Measurements from ENCODE around the gene MCC.
"Not testable (repeated sequence)": the region's sequence is repeated elsewhere in the genome, so short reads cannot be mapped to it uniquely, and the experiment has no call there.

MCC gene

DNA sequence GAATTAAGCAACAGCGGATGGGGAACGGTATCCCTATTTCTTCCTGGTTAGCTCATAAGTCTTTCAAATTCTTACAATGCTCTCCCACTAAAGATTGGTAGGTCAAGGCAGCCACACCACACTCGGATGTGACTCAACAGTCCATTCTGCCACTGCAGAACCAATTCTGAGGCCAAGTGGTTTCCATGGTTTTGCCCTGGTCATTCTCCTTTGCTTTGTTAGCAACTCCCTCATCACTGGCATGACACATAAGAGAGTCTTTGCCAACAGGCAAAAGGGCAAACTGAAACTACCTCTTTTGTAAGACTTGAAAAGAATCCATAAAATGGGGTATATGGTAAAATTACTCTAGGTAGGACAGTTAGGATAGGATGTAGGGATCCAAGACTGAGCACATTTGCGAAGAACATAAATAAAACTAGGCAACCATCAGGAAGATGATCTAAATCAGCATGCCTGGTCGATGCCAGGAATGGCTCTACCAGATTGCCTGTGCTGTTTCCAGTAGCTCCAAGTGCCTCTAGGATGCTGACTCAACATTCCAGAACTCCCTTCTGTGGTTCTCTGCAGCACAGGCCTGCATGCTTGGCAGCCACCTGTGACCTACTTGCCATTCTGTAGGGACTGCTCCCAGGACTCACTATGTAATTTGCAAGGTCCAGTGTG, 406.2 kb downstream of the MCC start:
- no peak for DNase-seq

DNA sequence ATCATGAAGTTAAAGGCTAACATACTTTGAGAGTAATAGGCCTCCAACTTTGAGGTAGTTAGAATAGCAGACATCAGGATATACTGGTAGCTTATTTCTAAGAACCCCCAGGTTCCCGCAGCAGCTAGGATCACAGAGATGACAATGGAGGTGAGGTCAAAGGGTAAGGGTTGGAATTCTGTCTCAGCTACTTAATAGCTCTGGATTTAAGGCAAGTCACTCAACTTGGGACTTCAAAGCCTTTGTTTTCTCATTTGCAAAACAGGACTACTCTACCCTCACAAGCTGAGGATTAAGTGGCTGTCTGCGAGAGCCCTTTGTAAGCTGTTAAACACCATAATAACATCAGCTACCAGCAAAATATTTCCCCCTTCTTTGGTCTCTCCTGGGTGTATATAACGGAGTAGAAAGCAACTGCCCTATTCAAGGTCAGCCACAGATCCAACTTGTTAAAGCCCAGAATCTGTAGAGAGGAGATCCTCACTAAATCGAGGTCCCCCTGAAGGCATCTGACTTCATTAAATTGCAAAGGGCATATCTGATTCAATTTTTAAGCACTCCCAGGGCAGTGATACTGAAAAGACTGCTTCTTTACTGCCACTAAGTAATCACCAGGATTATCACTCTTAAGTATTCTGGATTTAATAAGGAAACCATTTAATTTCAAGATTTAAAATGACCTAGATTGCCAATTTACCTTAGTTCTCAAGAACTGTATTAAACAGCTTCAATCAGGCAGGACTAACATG, 407.0 kb downstream of the MCC start:
- DNase-seq, result no peak
- ATAC-seq, result no peak

More for the DNA sequence above, 406.2 kb downstream of the MCC start:
- ATAC-seq, result no peak

DNA sequence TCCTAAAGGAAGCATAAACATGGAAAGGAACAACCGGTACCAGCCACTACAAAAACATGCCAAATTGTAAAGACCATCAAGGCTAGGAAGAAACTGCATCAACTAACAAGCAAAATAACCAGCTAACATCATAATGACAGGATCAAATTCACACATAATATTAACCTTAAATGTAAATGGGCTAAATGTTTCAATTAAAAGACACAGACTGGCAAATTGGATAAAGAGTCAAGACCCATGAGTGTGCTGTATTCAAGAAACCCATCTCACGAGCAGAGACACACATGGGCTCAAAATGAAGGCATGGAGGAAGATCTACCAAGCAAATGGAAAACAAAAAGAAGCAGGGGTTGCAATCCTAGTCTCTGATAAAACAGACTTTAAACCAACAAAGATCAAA, 411.6 kb downstream of the MCC start:
- ATAC-seq, DNase-seq: not testable (repeated sequence)

DNA sequence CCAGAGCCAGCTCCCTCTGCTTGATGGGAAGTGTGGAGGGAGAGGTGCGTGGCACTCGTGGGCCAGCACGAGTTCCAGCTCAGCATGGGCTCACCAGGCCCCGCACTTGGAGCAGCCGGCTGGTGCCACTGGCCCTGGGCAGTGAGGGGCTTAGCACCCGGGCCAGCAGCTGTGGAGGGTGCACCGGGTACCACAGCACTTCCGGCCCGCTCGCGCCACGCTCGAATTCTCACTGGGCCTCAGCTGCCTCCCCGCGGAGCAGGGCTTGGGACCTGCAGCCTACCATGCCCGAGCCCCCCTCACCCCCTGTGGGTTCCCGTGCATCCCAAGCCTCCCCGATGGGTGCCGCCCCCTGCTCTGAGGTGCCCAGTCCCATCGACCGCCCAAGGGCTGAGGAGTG, 413.2 kb downstream of the MCC start:
- DNase-seq (no peak), ATAC-seq (no peak)

DNA sequence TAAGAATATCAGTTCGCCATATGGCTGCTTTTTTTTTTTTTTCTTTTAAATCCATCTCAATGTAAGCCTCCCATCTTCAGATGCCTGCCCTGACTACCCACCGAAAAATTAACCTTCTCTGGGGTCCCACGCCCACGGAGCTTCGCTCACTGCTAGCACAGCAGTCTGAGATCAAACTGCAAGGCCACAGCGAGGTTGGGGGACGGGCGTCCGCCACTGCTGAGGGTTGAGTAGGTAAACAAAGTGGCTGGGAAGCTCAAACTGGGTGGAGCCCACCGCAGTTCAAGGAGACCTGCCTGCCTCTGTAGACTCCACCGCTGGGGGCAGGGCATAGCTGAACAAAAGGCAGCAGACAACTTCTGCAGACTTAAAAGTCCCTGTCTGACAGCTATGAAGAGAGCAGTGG, 414.6 kb downstream of the MCC start:
- DNase-seq, result peak; percentile 20

DNA sequence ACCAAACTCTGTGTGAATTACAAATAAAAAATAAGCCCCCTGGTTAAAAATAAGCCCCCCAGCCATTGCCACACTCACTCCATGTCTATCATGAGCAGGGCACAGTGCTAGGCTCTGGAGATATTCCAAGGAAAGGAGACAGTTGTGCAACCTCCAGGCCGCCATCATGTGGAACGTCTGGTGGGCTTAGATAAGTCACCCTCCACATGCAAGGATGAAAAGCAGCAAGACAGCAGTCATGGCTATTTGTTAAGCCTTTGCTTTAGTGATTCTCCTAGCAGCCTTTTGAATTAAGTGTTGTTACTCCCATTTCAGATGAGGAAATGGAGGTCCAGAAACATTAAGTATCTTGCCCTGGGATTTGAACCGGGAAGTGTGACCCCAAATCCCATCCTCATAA, 416.9 kb downstream of the MCC start:
- ATAC-seq, result no peak

More for the DNA sequence above, 414.6 kb downstream of the MCC start:
- not testable (repeated sequence) for ATAC-seq

DNA sequence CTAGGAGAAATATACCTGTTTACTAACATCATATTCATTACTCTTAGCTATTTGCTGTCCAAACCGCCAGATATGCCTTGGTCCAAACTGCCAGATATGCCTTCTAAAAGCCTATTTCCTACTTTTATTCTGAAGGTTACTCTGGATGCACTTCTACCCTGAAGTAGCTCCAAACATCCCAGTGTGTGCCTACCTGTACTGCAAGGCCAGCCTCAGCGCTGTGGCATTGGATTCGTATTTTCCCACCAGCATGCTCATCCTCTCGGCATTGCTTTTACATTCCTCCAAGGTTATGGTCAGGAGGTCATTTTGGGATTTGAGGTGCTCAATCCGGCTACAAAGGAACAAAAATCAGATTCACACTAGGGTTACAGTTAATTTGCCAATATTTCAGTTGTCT, 417.4 kb downstream of the MCC start:
- ATAC-seq, result no peak
- DNase-seq, result no peak

More for the DNA sequence above, 416.9 kb downstream of the MCC start:
- no peak for DNase-seq

DNA sequence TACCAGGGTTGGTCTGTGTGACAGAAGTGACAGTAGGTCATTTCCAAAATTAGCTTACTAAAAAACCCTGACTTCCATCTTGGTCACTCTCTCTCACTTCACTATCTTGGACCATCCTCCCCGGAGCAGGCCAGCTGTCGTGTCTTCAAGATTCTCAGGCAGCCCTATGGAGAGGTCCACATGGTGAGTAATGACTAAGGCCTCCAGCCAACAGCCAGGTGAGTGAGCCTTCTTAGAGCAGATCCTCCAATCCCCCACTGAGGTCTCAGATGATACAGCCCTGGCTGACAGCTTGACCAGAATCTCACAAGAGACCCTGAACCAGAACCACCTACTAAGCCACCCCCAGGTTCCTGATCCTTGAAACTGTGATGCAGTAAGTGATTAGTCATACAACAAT, 419.7 kb downstream of the MCC start:
- ATAC-seq, result no peak

DNA sequence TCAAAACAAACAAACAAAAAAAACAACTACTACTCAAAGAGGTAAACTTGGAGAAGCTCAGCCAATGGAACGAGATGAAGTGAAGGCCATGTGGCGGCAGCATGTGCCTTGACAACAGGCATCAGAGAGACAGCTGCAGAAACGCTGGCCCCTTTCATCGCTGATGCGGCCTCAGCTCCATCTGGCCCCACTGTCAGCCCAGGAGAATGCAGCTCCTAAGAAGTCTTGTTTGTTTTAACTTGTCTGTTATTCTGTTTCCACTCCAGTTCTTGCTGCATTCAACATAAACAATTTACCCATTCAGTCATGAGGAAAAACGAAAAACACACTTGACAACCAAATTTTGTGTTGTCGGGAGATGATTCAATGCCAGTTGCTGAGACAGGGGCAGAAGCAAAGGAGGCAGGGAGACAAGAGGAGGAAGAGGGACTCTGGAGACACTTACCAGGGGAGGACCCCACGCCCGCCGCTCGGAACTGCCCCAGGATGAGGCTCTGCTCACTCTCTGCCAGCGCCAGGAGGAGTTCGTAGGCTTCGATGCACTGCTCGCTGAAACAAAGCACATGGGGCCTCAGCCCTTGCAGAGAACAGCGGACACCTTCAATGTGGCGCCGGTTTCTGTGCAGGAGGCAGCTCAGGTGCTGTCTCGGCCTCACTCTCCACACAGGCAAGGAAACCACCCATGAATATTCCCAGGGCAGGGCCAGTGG, 420.5 kb downstream of the MCC start:
- DNase-seq, result no peak
- ATAC-seq, result no peak

More for the DNA sequence above, 419.7 kb downstream of the MCC start:
- DNase-seq, result no peak

DNA sequence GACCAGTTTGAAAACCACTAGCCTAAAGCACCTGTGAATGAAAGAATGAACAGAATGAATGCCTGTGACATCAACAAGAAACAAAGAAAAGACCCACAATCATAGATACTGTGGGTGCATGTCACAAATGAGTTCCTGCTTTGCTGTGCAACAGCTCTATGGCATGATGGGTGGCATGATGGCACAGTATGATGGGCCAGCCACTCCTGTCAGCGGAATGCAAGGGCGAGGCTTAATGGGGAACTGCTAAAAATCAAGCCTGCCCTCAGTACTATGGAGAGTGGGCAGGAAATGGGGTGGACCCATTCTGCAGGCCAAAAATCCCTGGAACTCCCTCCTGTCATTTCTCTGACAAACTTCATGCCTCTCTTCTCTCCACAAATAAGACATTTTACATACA, 422.6 kb downstream of the MCC start:
- no peak for ATAC-seq
- DNase-seq, result no peak

DNA sequence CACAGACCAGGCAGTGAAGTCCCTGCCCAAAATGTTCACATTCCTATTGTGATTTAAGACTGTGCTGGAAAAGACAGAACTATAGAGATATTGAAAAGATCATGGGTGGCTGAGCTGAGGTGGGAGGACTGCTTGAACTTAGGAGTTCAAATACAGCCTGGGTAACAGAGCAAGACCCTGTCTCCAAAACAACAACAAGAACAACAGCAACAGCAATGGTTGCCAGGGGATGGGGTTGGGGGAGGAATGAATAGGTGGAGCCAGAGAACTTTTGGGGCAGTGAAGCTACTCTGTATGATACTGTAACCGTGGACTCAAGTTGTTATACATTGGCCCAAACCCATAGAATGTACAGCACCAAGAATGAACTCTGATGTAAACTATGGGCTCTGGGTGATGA, 423.4 kb downstream of the MCC start:
- ATAC-seq, result no peak
- DNase-seq, result no peak

DNA sequence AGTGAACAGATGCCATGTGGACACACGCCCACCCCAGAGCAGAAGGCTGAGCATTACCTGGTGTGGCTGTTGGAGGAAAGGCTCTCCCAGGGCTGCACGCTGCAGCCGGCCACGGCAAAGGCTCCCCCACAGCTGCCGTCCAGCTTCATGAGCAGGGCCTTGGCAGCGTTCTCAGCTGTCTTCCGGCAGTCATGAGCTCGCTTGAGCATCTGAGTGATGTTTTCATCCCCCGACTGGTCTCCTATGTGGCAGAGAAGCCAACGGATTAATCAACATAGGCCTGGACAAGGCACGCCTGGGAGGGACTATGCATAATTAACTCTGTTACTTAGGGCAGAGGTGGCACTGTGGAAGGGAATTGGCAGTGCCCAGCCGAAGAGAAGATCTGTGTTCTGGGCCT, 424.3 kb downstream of the MCC start:
- DNase-seq, result no peak

DNA sequence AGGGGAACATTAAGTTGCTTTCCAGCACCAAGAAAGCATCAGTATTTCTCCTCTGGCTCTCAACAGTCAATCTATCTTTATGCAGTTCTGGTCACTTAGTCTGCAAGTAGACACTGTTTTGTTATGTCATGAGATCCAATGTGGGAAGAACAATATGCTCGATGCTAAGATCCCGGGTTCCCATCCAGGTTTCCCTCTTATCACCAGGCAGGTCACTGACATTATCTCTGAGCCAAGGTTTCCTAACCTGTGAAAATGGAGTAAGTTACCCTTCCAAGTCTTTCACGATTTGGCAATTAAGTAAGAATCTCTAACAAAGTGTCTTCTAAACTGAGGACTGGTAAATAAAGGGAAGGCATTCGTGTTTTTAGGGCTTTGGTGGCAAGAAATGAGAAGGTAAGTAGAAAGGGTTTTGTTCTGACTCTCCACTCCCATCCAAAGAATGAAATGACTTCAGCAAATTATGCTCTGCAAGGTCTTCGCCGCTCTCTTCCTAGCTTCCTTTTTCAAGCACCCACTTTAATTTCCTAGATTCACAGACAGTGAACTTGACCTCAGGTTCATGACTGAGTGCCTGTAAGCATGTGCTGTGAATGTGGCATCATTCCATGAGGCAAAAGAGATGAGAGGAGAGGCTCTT, 425.3 kb downstream of the MCC start:
- ATAC-seq (no peak), DNase-seq (no peak)

More for the DNA sequence above, 424.3 kb downstream of the MCC start:
- no peak for ATAC-seq

DNA sequence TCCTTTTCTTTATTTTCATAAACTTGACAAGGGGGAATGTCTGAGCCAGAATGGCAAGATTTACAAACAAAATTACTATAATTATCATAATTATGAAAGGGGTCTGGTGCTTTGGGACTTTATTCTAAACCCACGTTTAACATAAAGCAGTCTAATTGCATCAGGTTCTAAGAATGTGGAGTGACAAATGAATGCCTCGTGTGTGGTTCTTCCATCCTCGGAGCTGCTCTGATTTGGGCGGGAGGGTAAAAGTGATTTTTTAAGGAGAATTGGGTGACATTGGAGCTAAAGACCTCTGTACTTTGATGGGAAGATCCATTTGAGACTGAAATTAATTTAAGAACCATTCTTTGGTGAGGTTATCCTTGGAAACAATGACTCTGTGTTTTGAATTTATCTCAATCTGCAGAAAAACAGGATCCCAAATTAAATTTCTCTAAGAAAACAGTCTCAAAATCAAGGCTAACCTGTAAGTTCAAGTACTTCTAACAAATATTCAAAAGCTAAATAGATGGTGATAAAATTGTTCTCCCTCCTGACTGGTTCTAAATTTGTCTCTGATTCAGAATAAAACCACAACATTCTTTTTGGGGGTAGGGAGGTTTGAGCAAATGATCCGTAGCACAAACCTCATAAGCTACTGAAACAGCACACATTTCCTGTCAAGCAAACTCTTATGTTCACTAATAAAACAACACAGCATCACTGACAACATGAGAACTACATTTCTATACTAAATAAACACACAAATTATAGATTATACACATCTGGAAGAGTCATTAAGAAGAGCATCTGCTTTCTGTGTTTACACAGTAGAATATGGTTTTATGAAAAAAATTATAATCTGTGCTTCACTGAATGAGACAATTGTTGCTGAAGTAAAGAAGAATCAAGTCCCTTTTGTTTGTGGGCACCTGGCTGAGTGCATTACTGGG, 426.1 kb downstream of the MCC start:
- DNase-seq, result no peak

DNA sequence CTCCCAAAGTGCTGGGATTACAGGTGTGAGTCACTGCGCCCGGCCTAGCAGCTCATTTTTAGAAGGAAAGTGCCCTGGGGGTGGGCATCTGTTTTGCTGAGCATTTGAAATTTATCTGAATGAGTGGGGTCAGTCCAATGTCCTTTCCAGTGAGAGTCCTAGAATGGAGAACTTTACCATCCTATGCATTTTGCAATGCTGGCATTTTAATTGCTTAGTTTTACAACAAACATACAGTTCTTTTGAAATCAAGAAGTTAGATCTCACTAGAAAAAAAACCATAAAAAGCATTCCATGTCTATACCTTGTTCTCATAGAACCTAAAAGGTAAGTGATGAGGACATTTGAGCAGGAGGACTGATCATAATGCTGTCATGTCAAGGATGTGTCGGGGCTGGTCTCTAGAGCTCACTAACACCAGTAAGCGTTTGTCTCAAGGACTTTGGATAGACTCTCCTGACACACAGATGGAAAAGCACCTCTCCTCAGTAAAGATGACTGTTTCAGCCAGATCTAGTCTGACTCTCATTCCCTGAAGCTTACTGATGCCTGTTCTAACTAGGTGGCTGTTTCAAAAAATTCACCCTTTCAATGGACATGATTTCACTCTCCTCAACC, 427.7 kb downstream of the MCC start:
- DNase-seq, result no peak
- ATAC-seq, result no peak

More for the DNA sequence above, 426.1 kb downstream of the MCC start:
- no peak for ATAC-seq

DNA sequence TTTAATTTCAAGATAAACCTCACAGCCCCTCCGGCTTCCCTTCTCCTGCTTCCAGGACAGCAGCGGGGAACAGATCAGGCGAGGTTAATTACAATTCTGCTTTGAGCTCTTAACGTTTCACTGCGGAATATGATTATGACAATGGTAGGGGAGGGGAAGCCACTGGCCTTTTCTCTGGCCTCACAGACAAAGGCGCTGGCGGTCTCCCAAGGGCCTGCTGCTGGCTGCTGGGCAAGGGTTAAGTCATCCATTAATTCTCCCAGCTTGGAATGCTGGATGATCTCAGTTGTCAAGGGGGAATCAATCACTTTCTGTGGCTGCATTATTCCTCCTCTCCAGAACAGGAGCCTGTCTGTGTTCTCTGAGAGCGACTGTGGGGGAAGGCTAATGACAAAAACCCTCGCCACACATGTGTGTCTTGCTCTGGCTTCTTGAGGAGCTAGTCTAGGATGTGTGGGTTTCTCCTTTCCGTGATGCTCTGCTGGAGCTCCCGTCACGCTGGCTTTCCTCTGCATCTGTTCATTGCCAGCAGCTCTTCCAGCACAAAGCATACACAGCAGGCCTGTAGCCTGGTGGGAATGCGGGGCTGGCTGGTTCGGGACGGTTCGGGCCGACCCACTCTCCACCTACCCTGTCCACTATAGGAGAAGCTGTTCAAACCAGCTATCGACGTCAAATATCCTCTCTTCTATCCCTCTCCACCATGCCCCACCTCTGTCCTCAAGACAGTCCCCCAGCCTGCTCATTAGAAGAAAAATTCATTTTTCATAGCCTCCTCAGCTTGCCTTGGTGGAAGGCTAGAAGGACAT, 428.8 kb downstream of the MCC start:
- DNase-seq (no peak), ATAC-seq (no peak)

DNA sequence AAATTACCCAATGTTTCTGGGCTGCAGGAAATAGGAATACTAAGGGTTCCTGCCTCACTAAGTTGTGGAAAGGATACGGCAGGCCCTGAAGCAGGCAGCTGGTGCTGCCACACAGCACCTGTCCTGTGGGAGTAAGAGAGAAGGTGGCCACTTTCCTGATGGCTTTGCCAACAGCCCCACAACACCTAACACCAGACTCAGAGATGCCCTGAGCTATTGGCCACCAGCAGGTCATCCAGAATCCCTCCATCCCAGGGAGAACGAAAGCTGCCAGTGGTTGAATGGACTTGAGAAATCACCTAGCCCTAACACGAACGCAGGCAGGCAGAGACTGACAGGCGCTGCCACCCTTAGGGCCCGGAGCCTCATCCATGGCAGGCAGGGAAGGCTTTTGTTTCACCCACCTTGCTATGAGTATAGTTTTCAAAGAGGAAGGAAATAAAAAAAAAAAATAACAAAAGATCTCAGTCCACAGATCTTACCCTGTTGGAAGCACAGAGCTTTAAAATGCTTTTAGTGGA, 429.5 kb downstream of the MCC start:
- ATAC-seq, result no peak
- no peak for DNase-seq

DNA sequence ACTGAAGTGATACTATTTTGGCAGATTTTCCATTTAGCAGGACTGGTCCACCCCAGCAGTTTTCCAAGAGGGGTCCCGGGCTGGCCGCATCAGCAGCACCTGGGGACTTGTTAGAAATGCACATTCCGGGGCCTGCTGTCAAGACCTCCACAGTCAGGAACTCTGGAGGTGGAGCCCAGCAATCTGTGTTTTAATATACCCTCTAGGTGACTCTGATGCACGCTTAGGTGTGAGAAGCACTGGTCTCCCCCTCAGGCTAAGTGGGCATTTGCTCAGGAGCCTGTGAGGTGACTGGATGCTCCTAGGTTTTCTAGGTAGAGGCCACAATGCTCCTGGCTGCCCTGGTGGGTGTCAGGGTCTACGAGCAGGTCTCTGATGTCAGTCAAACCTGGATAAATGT, 430.0 kb downstream of the MCC start:
- ATAC-seq, result no peak
- no peak for DNase-seq

DNA sequence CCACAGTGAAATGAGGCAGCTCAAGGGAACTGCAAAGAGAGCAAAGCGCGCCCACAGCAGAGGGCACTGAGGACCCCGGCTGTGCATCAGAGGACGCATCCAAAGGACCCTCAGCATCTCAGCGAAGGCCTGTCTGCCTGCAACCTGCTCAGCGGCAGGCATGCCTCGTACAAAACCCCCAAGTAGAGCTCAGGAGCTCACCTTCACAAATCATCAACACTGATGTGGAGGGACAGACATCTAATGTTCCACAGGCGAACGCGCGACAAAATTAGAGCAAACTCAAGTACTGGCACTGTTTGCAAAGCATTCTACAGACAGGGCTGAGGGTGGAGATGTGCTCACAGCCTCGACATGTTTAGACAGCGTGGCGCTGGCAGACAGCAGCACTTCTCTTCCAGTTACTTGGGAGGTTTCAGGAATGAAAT, 430.7 kb downstream of the MCC start:
- no peak for ATAC-seq
- DNase-seq, result no peak

DNA sequence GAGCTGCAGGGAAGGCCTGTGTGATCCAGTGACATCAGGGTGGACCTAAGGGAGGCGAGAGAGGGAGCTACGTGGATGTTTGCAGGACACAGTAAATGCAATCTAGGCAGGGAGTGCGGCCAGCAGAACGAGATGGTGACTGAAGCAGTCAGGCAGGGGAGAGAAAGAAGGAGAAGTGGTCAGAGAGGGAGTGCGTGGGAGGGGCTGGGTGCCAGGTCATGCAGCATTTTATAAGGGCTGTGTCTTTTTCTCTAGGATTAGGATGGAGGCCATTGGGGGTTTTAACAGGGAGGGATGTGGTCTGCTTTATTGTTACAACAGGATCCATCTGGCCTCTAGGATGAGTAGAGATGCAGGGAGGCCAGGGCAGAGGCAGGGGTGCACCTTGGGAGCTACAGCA, 431.3 kb downstream of the MCC start:
- ATAC-seq (no peak), DNase-seq (no peak)
